Measurements from ENCODE around the gene SLC17A1. TPM values are rescaled to one million over a fixed set of nuclear protein-coding genes. Genes with fewer than 3 reads are reported as not detected.
A peak's percentile ranks its signal among the peaks of the same experiment; 100 is the strongest.

Gene SLC17A1
- total and polyA plus RNA-seq, 4 donors, result 3.9 to 25.8 (median 11.4) TPM

DNA sequence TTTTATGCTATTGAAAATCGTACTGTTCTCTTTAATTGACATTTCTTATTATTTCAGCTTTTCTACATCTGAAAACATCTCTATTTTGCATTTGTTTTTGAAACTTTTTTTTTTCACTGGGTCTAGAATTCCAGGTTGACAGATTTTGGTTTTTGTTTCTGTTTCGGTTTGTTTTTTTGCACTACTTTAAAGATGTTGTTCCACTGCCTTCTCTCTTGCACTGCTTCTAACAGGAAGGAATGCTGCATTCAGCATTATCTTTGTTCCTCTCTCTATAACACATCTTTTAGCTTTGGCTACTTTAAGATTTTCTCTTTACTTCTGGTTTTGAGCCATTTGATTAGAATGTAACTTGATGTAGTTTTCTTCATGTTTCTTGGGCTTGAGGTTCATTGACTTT, 20.1 kb upstream of the SLC17A1 start:
- Histone ChIP-seq H3K27ac (ENCODE audit: low read depth in 1 of 2, low read length in 2 of 2) (peak overlapping the region in 1 of 2 donors; percentile 40), H3K36me3 (ENCODE audit: control insufficient read depth in 4 of 4, insufficient read depth in 3 of 4, low read depth in 1 of 4, low read length in 3 of 4) (peaks cover 0 to 5% (median 0%) of the 10 kb centered on the region in 4 donors), H3K4me1 (ENCODE audit: control insufficient read depth in 4 of 4, insufficient read depth in 4 of 4, low read length in 3 of 4) (peaks cover 0 to 7% (median 0%) of the 10 kb centered on the region in 4 donors), H3K9me3 (ENCODE audit: control insufficient read depth in 4 of 4, low read length in 3 of 4) (no peaks in the 10 kb centered on the region), H3K9ac (ENCODE audit: low read depth in 1 of 2, low read length in 2 of 2) (peak overlapping the region in 1 of 2 donors; percentile 7), H3K27me3 (ENCODE audit: control insufficient read depth in 4 of 4, insufficient read depth in 4 of 4, low read length in 3 of 4) (no peaks in the 10 kb centered on the region), H3K4me3 (ENCODE audit: low read depth in 1 of 3, low read length in 3 of 3) (no peak overlapping the region)
- TF ChIP-seq ATF3 (IDR thresholded peaks at IDR 0.05) (no peak), EGR1 (IDR thresholded peaks at IDR 0.05; ENCODE audit: low read depth in 2 of 2) (no peak), HNF4G (IDR thresholded peaks at IDR 0.05) (no peak), SP1 (IDR thresholded peaks at IDR 0.05) (no peak), RXRA (IDR thresholded peaks at IDR 0.05) (no peak), TAF1 (conservative IDR thresholded peaks at IDR 0.05) (no peak), GABPA (IDR thresholded peaks at IDR 0.05 in 1 of 2, conservative IDR thresholded peaks at IDR 0.05 in 1 of 2) (no peak), YY1 (IDR thresholded peaks at IDR 0.05) (no peak), FOXA1 (IDR thresholded peaks at IDR 0.05) (no peak), MAX (IDR thresholded peaks at IDR 0.05) (no peak), FOXA2 (IDR thresholded peaks at IDR 0.05) (no peak), ZBTB33 (IDR thresholded peaks at IDR 0.05) (no peak), JUND (IDR thresholded peaks at IDR 0.05) (no peak), RAD21 (IDR thresholded peaks at IDR 0.05) (no peak)
- TF ChIP-seq, protein P1, sequence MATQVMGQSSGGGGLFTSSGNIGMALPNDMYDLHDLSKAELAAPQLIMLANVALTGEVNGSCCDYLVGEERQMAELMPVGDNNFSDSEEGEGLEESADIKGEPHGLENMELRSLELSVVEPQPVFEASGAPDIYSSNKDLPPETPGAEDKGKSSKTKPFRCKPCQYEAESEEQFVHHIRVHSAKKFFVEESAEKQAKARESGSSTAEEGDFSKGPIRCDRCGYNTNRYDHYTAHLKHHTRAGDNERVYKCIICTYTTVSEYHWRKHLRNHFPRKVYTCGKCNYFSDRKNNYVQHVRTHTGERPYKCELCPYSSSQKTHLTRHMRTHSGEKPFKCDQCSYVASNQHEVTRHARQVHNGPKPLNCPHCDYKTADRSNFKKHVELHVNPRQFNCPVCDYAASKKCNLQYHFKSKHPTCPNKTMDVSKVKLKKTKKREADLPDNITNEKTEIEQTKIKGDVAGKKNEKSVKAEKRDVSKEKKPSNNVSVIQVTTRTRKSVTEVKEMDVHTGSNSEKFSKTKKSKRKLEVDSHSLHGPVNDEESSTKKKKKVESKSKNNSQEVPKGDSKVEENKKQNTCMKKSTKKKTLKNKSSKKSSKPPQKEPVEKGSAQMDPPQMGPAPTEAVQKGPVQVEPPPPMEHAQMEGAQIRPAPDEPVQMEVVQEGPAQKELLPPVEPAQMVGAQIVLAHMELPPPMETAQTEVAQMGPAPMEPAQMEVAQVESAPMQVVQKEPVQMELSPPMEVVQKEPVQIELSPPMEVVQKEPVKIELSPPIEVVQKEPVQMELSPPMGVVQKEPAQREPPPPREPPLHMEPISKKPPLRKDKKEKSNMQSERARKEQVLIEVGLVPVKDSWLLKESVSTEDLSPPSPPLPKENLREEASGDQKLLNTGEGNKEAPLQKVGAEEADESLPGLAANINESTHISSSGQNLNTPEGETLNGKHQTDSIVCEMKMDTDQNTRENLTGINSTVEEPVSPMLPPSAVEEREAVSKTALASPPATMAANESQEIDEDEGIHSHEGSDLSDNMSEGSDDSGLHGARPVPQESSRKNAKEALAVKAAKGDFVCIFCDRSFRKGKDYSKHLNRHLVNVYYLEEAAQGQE (IDR thresholded peaks at IDR 0.05), result no peak
- TF ChIP-seq, protein P2, sequence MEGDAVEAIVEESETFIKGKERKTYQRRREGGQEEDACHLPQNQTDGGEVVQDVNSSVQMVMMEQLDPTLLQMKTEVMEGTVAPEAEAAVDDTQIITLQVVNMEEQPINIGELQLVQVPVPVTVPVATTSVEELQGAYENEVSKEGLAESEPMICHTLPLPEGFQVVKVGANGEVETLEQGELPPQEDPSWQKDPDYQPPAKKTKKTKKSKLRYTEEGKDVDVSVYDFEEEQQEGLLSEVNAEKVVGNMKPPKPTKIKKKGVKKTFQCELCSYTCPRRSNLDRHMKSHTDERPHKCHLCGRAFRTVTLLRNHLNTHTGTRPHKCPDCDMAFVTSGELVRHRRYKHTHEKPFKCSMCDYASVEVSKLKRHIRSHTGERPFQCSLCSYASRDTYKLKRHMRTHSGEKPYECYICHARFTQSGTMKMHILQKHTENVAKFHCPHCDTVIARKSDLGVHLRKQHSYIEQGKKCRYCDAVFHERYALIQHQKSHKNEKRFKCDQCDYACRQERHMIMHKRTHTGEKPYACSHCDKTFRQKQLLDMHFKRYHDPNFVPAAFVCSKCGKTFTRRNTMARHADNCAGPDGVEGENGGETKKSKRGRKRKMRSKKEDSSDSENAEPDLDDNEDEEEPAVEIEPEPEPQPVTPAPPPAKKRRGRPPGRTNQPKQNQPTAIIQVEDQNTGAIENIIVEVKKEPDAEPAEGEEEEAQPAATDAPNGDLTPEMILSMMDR (IDR thresholded peaks at IDR 0.05; ENCODE audit: low read depth, low read length, missing input control), result no peak
- no peak for DNase-seq (ENCODE audit: low spot score)
- whole genome bisulfite sequencing, result 51% methylated on average over 2 of the region's 2 CpGs

DNA sequence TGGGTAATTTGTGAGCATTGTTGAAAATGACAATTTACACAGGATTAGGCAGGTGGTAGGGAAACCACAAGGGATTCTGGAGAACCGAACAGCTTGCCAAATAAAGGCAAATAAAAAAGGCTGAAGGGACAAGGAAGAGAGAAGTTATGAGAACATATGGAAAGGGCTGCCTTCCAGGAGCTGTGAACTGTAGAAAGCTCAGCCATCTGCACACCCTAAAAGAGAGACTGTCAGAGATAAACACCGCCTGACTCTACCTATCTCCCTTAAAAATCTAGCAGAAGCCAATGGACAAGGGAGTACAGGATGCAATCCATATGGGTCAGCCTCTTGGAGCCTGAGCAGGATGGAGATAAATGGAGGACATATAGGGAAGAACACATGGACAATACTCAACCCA, 12.7 kb upstream of the SLC17A1 start:
- Histone ChIP-seq H3K27me3 (ENCODE audit: control insufficient read depth in 4 of 4, insufficient read depth in 4 of 4, low read length in 3 of 4) (no peaks in the 10 kb centered on the region), H3K4me1 (ENCODE audit: control insufficient read depth in 4 of 4, insufficient read depth in 4 of 4, low read length in 3 of 4) (no peaks in the 10 kb centered on the region), H3K9ac (ENCODE audit: low read depth in 1 of 2, low read length in 2 of 2) (no peak overlapping the region), H3K36me3 (ENCODE audit: control insufficient read depth in 4 of 4, insufficient read depth in 3 of 4, low read depth in 1 of 4, low read length in 3 of 4) (no peaks in the 10 kb centered on the region), H3K27ac (ENCODE audit: low read depth in 1 of 2, low read length in 2 of 2) (no peak overlapping the region), H3K4me3 (ENCODE audit: low read depth in 1 of 3, low read length in 3 of 3) (no peak overlapping the region), H3K9me3 (ENCODE audit: control insufficient read depth in 4 of 4, low read length in 3 of 4) (no peaks in the 10 kb centered on the region)
- no peak for DNase-seq (ENCODE audit: low spot score)
- 92% methylated on average over 2 of the region's 2 CpGs for WGBS
- TF ChIP-seq HNF4A (conservative IDR thresholded peaks at IDR 0.05) (no peak), SP1 (IDR thresholded peaks at IDR 0.05) (no peak), FOXA1 (IDR thresholded peaks at IDR 0.05) (no peak)
- TF ChIP-seq, protein P2 (IDR thresholded peaks at IDR 0.05; ENCODE audit: low read depth, low read length, missing input control), result no peak

Data from liver (tissue), 9 donors.